Measurements from ENCODE around the gene CHST12. TPM values are rescaled to one million over a fixed set of nuclear protein-coding genes. Genes with fewer than 3 reads are reported as not detected.
"Not testable (repeated sequence)": the region's sequence is repeated elsewhere in the genome, so short reads cannot be mapped to it uniquely, and the experiment has no call there.

The CHST12 gene
- total RNA-seq, 1 donor from 2014 or later = 9.8 TPM

DNA sequence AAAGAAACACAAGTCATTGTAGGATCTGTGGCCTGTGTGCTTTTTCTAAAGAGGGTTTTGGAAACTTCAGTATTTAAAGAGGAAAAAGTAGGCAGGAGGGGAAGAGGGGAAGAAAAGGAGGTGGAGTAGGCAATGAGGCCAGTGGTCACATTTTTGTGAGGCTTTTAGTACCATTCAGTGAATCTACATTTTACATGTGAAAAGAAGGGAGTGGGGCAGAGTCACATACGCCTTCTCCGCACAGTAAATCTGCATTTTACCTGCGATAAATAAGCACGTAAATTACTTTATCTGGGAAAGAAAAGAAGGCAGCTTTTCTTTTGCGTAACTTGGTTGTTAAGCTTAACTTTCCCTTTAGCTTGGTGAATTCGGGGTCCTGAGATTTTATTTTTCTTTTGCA is 13.2 kb downstream of the CHST12 start:
- no peaks in the 10 kb centered on the region for H3K27me3 Mint-ChIP-seq (ENCODE audit: low read depth)
- H3K27ac Mint-ChIP-seq = peak overlapping the region; percentile 22
- no peaks in the 10 kb centered on the region for H3K9me3 Mint-ChIP-seq
- peaks cover 29% of the 10 kb centered on the region for H3K36me3 Mint-ChIP-seq (ENCODE audit: low read depth)
- H3K4me1 Mint-ChIP-seq (ENCODE audit: low read depth) = peaks cover 47% of the 10 kb centered on the region
- H3K4me3 Mint-ChIP-seq (ENCODE audit: low read depth) = no peak overlapping the region
- no peak for DNase-seq (ENCODE audit: low spot score)
- intact Hi-C loops (cut with micrococcal nuclease) = no loop called here

GRCh38 chr7:2417178-2417577 is 13.8 kb downstream of the CHST12 start:
- Mint-ChIP-seq H3K36me3 (ENCODE audit: low read depth) (peaks cover 33% of the 10 kb centered on the region), H3K4me1 (ENCODE audit: low read depth) (peaks cover 45% of the 10 kb centered on the region)
- H3K27ac Mint-ChIP-seq; H3K27me3 Mint-ChIP-seq (ENCODE audit: low read depth); H3K9me3 Mint-ChIP-seq; DNase-seq (ENCODE audit: low spot score); intact Hi-C loops (cut with micrococcal nuclease); H3K4me3 Mint-ChIP-seq (ENCODE audit: low read depth): not testable (repeated sequence)

- H3K4me3 Mint-ChIP-seq (ENCODE audit: low read depth) = no peak overlapping the region
- H3K27me3 Mint-ChIP-seq (ENCODE audit: low read depth) = no peaks in the 10 kb centered on the region
- H3K27ac Mint-ChIP-seq = no peak overlapping the region
- H3K9me3 Mint-ChIP-seq = no peaks in the 10 kb centered on the region
- intact Hi-C loops (cut with micrococcal nuclease) = no loop called here
- peaks cover 37% of the 10 kb centered on the region for H3K4me1 Mint-ChIP-seq (ENCODE audit: low read depth)
- no peak for DNase-seq (ENCODE audit: low spot score)
- peaks cover 33% of the 10 kb centered on the region for H3K36me3 Mint-ChIP-seq (ENCODE audit: low read depth)
These were observed 14.6 kb downstream of the CHST12 start for GRCh38 chr7:2417981-2418481.

GRCh38 chr7:2420216-2420933 is 17.0 kb downstream of the CHST12 start:
- no peak overlapping the region for H3K4me3 Mint-ChIP-seq (ENCODE audit: low read depth)
- no peaks in the 10 kb centered on the region for H3K27me3 Mint-ChIP-seq (ENCODE audit: low read depth)
- intact Hi-C loops (cut with micrococcal nuclease) = no loop called here
- no peaks in the 10 kb centered on the region for H3K9me3 Mint-ChIP-seq
- DNase-seq (ENCODE audit: low spot score) = no peak
- peaks cover 30% of the 10 kb centered on the region for H3K36me3 Mint-ChIP-seq (ENCODE audit: low read depth)
- no peak overlapping the region for H3K27ac Mint-ChIP-seq
- peaks cover 30% of the 10 kb centered on the region for H3K4me1 Mint-ChIP-seq (ENCODE audit: low read depth)

DNA sequence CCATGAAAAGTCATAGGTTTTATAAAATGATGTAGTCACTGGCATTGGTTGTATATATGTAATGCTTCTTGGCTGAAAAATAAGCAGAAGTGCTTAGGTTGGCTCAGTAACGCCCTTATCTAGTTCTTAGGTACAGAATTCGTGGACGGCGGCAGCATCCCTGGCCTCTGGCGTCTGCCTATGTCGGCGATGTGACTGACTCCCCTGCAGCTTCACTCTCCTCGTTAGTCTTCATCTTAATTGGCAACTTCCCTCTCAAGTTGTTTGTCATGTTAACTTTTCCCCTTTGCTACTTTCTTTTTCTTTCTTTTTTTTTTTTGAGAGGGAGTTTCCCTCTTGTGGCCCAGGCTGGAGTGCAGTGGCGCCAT is 18.5 kb downstream of the CHST12 start:
- intact Hi-C loops (cut with micrococcal nuclease) = no loop called here
- no peak for DNase-seq (ENCODE audit: low spot score)
- Mint-ChIP-seq H3K4me1 (ENCODE audit: low read depth) (peaks cover 21% of the 10 kb centered on the region), H3K9me3 (no peaks in the 10 kb centered on the region), H3K4me3 (ENCODE audit: low read depth) (no peak overlapping the region), H3K36me3 (ENCODE audit: low read depth) (peaks cover 19% of the 10 kb centered on the region), H3K27ac (no peak overlapping the region), H3K27me3 (ENCODE audit: low read depth) (no peaks in the 10 kb centered on the region)

- H3K36me3 Mint-ChIP-seq (ENCODE audit: low read depth) = peaks cover 17% of the 10 kb centered on the region
These were observed 22.3 kb downstream of the CHST12 start for GRCh38 chr7:2425749-2426148.

DNA sequence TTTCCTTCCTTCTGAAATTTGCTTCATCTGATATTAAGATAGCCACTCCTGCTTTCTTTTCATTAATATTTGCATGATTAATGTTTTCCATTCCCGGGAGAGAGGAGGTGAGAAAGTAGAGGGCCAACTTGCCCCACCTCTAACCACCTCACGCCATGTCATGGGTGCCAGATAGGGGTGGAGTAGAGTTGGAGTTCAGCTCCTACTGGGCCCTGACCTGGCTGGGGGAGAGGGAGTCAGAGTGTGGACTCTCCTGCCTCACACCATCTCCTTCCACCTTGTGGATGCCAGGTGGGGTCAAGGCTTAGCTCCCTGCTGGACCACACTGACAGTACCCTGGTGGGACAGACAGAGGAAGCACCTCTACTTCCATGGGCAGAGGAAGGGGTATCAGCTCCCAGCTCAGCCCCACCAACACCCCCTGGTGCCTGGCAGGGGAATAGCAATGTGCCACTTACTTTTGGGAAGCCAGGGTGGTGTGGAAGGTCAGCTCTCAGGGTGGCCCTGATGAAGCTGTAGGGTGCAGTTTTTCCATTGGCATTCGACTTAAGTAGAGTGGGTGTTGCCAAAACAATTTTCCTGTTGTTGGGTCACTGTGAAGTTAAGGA is 28.0 kb downstream of the CHST12 start:
- H3K27ac Mint-ChIP-seq = no peak overlapping the region
- H3K4me3 Mint-ChIP-seq (ENCODE audit: low read depth) = no peak overlapping the region
- H3K4me1 Mint-ChIP-seq (ENCODE audit: low read depth) = peaks cover 18% of the 10 kb centered on the region
- H3K27me3 Mint-ChIP-seq (ENCODE audit: low read depth) = no peaks in the 10 kb centered on the region
- no peak for DNase-seq (ENCODE audit: low spot score)
- peaks cover 7% of the 10 kb centered on the region for H3K9me3 Mint-ChIP-seq
- intact Hi-C loops (cut with micrococcal nuclease) = loop anchor here (1.0 kb wide), 1 partner anchor 47 kb away; no protein-coding TSS in a partner anchor
- H3K36me3 Mint-ChIP-seq (ENCODE audit: low read depth) = peaks cover 49% of the 10 kb centered on the region

More at GRCh38 chr7:2425749-2426148, 22.3 kb downstream of the CHST12 start:
- H3K9me3 Mint-ChIP-seq = peaks cover 1% of the 10 kb centered on the region
- H3K4me1 Mint-ChIP-seq (ENCODE audit: low read depth) = peaks cover 19% of the 10 kb centered on the region
- H3K4me3 Mint-ChIP-seq (ENCODE audit: low read depth) = no peak overlapping the region
- intact Hi-C loops (cut with micrococcal nuclease) = no loop called here
- no peaks in the 10 kb centered on the region for H3K27me3 Mint-ChIP-seq (ENCODE audit: low read depth)
- H3K27ac Mint-ChIP-seq = no peak overlapping the region
- DNase-seq (ENCODE audit: low spot score) = no peak

DNA sequence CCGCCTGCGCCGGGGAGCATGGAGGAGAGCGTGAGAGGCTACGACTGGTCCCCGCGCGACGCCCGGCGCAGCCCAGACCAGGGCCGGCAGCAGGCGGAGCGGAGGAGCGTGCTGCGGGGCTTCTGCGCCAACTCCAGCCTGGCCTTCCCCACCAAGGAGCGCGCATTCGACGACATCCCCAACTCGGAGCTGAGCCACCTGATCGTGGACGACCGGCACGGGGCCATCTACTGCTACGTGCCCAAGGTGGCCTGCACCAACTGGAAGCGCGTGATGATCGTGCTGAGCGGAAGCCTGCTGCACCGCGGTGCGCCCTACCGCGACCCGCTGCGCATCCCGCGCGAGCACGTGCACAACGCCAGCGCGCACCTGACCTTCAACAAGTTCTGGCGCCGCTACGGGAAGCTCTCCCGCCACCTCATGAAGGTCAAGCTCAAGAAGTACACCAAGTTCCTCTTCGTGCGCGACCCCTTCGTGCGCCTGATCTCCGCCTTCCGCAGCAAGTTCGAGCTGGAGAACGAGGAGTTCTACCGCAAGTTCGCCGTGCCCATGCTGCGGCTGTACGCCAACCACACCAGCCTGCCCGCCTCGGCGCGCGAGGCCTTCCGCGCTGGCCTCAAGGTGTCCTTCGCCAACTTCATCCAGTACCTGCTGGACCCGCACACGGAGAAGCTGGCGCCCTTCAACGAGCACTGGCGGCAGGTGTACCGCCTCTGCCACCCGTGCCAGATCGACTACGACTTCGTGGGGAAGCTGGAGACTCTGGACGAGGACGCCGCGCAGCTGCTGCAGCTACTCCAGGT is 29.7 kb downstream of the CHST12 start:
- peaks cover 14% of the 10 kb centered on the region for H3K4me1 Mint-ChIP-seq (ENCODE audit: low read depth)
- H3K27me3 Mint-ChIP-seq (ENCODE audit: low read depth) = no peaks in the 10 kb centered on the region
- H3K27ac Mint-ChIP-seq = no peak overlapping the region
- DNase-seq (ENCODE audit: low spot score) = no peak
- peaks cover 7% of the 10 kb centered on the region for H3K9me3 Mint-ChIP-seq
- H3K4me3 Mint-ChIP-seq (ENCODE audit: low read depth) = no peak overlapping the region
- intact Hi-C loops (cut with micrococcal nuclease) = no loop called here
- peaks cover 52% of the 10 kb centered on the region for H3K36me3 Mint-ChIP-seq (ENCODE audit: low read depth)

DNA sequence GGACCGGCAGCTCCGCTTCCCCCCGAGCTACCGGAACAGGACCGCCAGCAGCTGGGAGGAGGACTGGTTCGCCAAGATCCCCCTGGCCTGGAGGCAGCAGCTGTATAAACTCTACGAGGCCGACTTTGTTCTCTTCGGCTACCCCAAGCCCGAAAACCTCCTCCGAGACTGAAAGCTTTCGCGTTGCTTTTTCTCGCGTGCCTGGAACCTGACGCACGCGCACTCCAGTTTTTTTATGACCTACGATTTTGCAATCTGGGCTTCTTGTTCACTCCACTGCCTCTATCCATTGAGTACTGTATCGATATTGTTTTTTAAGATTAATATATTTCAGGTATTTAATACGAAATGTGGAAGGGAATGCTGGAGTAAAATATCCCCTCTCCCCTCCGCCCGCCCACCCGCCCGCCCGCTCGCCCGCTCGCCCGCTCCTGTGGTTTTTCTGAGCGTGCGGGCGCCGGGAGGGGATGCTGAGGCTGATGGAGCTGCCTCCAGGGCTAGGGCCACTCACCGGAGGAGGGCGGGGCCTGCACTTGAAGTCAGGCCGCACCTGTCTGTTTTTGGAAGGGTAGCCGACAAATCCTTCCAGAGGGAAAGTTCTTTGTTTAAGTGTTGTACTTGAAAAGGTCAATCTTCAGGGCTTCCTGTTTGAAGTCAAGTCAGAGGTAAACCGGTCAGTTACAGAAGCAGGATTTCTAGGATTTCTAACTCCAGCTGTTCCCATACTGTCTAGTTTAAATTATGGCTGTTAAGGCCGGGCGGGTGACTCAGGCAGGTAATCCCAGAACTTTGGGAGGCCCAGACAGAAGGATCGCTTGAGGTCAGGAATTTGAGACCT is 30.5 kb downstream of the CHST12 start:
- H3K4me1 Mint-ChIP-seq (ENCODE audit: low read depth) = peaks cover 9% of the 10 kb centered on the region
- no peaks in the 10 kb centered on the region for H3K27me3 Mint-ChIP-seq (ENCODE audit: low read depth)
- no peak overlapping the region for H3K27ac Mint-ChIP-seq
- peaks cover 7% of the 10 kb centered on the region for H3K9me3 Mint-ChIP-seq
- no peak overlapping the region for H3K4me3 Mint-ChIP-seq (ENCODE audit: low read depth)
- no peak for DNase-seq (ENCODE audit: low spot score)
- intact Hi-C loops (cut with micrococcal nuclease) = no loop called here
- H3K36me3 Mint-ChIP-seq (ENCODE audit: low read depth) = peaks cover 52% of the 10 kb centered on the region

DNA sequence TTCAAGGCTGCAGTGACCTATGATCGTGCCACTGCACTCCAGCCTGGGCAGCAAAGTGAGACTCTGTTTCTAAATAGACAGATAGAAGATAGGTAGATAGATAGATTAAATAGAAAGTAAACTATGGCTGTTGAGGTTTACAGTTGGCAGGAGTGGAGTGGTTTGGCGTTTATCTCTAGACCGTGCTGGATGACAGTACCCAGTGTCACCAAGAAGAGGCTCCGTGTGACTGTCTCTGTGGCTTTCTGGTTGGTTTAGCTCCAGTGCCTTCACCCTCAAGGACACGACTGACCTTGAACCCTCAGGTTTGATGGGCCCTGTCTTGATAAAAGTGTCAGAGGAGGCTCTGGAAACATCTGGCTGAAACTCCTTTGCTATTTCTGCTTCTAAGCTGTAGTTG is 31.7 kb downstream of the CHST12 start:
- Mint-ChIP-seq H3K27ac (no peak overlapping the region), H3K36me3 (ENCODE audit: low read depth) (peaks cover 45% of the 10 kb centered on the region), H3K27me3 (ENCODE audit: low read depth) (no peaks in the 10 kb centered on the region), H3K4me1 (ENCODE audit: low read depth) (peaks cover 2% of the 10 kb centered on the region), H3K4me3 (ENCODE audit: low read depth) (no peak overlapping the region), H3K9me3 (peaks cover 7% of the 10 kb centered on the region)
- DNase-seq (ENCODE audit: low spot score) = no peak
- intact Hi-C loops (cut with micrococcal nuclease) = no loop called here

DNA sequence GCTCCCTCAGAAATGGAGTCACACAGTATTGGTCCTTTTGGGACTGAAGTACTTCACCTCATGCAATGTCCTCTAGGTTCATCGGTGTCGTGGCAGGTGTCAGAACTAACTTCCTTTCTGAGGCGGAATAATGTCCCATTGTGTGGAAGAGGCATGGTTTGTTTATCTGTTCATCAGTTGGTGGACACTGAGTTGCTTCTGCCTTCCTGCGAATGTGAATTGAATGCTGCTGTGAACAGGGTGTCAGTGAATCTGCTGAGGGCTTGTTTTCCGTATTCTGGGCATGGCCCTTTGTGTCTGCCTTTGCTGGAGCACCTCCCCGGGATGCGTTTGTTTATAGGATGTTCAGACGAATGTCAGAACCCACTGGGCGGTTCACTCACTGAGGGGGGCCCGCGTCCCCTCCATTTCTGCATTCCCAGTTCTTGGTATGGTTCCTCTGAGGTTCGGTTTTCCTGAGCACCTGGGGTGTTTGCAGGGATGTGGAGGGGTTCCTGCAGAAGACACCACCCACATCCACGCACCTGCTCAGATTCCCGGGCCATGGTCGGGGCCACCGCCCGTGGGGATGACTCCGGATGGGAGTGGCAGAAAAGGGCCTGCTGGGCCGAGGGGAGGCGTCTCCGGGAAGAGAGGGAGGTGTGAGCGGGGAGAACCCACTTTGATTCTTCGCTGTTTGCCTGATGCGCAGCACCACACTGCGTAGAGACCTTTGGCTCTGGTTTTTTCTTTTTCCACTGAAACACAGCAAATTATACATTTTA is 33.1 kb downstream of the CHST12 start:
- Mint-ChIP-seq H3K27me3 (ENCODE audit: low read depth) (no peaks in the 10 kb centered on the region), H3K9me3 (no peaks in the 10 kb centered on the region), H3K36me3 (ENCODE audit: low read depth) (peaks cover 37% of the 10 kb centered on the region), H3K4me1 (ENCODE audit: low read depth) (peaks cover 2% of the 10 kb centered on the region), H3K4me3 (ENCODE audit: low read depth) (no peak overlapping the region), H3K27ac (no peak overlapping the region)
- no peak for DNase-seq (ENCODE audit: low spot score)
- intact Hi-C loops (cut with micrococcal nuclease) = no loop called here

- peaks cover 35% of the 10 kb centered on the region for H3K36me3 Mint-ChIP-seq (ENCODE audit: low read depth)
- no peaks in the 10 kb centered on the region for H3K27me3 Mint-ChIP-seq (ENCODE audit: low read depth)
- no peaks in the 10 kb centered on the region for H3K9me3 Mint-ChIP-seq
- no peak overlapping the region for H3K4me3 Mint-ChIP-seq (ENCODE audit: low read depth)
- no peak overlapping the region for H3K27ac Mint-ChIP-seq
- no peaks in the 10 kb centered on the region for H3K4me1 Mint-ChIP-seq (ENCODE audit: low read depth)
- DNase-seq (ENCODE audit: low spot score) = no peak
- intact Hi-C loops (cut with micrococcal nuclease) = no loop called here
These were observed 33.7 kb downstream of the CHST12 start for GRCh38 chr7:2437136-2437535.

All from activated T-helper 2 cell treated with anti-CD3 and anti-CD28 coated beads, Interferon-gamma antibody, Interleukin-2, Interleukin-4, amounts not matched to agents 10 μg/mL and 5 μg/mL and 100 μg/mL, durations not matched to agents 14 hours and 24 hours and 36 hours (primary cell).